GM12874 (cell line): Measurements from ENCODE around the gene PRDM16.

Experiments
- TF ChIP-seq, protein P1 (sequence below): IDR thresholded peaks from 2 replicates; pipeline ENCODE4 v1.5.1; 2011; ENCODE audit warnings: low read depth, mild to moderate bottlenecking, control low read depth, low read length, moderate library complexity; ENCODE audit not compliant: insufficient read depth

PRDM16 gene

GRCh38 chr1:3348196-3348865 lies 279.3 kb downstream of the PRDM16 start:
- TF ChIP-seq, protein P1, sequence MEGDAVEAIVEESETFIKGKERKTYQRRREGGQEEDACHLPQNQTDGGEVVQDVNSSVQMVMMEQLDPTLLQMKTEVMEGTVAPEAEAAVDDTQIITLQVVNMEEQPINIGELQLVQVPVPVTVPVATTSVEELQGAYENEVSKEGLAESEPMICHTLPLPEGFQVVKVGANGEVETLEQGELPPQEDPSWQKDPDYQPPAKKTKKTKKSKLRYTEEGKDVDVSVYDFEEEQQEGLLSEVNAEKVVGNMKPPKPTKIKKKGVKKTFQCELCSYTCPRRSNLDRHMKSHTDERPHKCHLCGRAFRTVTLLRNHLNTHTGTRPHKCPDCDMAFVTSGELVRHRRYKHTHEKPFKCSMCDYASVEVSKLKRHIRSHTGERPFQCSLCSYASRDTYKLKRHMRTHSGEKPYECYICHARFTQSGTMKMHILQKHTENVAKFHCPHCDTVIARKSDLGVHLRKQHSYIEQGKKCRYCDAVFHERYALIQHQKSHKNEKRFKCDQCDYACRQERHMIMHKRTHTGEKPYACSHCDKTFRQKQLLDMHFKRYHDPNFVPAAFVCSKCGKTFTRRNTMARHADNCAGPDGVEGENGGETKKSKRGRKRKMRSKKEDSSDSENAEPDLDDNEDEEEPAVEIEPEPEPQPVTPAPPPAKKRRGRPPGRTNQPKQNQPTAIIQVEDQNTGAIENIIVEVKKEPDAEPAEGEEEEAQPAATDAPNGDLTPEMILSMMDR, result no peak

DNA sequence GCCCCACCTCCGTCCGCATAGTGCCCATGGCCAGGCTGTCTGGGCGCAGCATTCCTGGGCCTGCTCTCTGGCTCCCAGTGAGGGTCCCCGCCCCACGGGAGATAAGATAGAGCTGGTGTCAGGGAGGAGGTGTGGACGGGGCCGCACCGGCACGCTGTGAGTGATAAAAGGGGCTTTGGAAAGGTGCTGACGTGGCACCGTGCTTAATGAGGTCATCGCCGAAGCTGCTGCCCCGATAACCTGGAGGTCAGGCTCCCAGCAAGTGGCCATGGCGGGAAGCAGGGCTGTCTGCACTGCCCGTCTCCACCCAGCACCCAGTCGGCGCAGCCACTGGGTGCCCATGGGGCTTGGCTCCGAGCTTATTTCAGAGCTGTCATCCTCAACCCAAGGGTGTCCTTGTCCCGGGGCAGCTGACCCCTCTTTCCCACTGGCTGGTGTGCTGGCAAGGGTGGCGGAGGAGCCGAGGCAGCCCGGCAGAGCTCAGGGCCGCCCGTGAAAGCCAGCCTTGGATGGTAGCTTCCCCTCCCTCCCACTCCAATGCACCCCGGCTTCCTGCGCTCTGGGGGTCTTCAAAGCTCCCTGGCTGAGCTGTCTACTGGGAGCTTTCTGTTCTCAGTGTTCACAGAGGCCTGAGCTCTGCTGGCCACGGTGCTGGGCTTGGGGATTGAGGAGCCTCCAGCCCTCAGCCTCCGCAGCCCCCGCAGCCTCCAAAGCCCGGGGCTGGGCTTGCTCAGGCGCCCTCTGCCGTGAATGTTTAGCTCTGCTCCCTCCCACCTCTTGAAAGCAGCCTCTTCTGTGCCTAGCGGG lies 280.4 kb downstream of the PRDM16 start:
- TF ChIP-seq, protein P1, result no peak

- TF ChIP-seq, protein P1, result no peak
Measured at GRCh38 chr1:3349968-3350299, 280.9 kb downstream of the PRDM16 start.

GRCh38 chr1:3350506-3351261 lies 281.7 kb downstream of the PRDM16 start:
- TF ChIP-seq, protein P1, result no peak

DNA sequence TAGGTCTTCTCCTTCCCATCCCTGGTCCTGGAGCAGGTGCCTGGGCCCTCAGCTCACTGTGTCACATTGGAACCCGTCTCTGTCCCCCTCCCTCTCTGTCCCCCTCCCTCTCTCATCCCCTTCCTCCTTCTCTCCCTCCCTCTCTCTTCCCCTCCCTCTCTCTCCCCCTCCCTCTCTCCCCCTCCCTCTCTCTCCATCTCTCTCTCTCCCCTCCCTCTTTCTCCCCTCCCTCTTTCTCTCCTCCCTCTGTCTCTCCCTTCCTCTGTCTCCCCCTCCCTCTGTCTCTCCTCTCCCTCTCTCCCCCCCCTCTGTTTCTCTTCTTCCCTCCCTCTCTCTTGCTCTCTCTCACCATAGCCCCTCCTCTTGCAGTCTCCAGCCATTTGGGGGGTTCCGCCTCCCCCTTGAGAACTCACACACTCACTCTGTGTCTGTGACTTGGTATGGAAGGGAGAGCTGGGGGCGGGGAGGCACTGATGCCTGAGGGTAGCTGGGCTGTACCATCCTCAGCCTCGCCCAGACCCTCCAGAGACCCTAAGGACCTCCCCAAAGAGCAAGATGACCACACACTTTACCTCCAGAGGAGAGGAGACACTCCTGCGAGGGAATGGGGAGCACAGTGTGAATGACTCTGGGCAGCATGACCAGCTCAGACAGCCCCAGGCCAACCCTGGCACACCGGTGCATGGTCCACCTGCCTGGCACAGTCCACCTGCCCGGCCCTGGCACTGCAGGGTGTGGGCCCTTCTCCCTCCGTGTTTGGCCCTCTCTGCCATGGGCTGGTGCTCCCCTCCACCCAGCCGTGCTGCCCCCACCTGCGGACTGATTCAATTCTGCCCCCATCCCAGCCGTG lies 282.7 kb downstream of the PRDM16 start:
- TF ChIP-seq, protein P1, result no peak

DNA sequence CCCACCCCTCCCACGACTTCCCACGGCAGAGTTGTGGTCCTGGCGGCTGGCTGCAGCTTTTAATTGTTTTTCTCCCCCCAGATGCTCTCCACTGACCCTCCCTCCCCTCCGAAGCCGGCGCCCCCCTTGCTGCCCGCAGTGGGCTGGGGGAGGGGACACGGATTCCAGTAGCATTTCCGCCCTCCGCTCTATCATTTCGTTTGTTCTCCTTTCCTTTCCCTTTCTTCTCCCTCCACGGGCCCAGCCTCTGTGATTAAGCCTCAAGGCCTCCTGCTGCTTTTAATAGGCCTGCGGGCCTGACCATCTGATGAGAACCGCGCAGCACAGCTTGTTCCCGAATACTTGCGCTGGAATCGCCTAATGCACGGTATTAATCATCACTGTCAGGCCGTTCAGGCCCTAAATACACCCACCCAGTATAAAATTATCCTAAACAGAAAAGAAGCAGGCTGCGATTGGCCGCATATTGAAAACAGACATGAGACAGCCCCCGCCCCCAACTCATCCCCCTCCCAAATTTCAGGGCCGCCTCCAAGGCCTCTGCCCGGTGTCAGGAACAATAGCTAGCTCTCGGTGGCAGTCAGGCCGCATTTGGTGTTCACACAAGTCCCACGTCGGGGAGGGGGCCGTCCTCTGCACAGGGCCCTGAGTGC lies 283.4 kb downstream of the PRDM16 start:
- TF ChIP-seq, protein P1, result no peak
